T-helper 9 cell (primary cell): ENCODE data around the gene CAV1.
A peak's percentile ranks its signal among the peaks of the same experiment; 100 is the strongest.
"Not testable (repeated sequence)": the region's sequence is repeated elsewhere in the genome, so short reads cannot be mapped to it uniquely, and the experiment has no call there.

Experiments used
- DNase-seq: peaks from one replicate; pipeline ENCODE4 v3.0.0-alpha.2; 2020
- total RNA-seq, 2 donors: gene quantifications; one replicate each; lab custom pipeline; 2026; lab: John Stamatoyannopoulos, UW

The CAV1 gene
- 0.28 to 0.48 reads per million in 2 donors for total RNA-seq

DNA sequence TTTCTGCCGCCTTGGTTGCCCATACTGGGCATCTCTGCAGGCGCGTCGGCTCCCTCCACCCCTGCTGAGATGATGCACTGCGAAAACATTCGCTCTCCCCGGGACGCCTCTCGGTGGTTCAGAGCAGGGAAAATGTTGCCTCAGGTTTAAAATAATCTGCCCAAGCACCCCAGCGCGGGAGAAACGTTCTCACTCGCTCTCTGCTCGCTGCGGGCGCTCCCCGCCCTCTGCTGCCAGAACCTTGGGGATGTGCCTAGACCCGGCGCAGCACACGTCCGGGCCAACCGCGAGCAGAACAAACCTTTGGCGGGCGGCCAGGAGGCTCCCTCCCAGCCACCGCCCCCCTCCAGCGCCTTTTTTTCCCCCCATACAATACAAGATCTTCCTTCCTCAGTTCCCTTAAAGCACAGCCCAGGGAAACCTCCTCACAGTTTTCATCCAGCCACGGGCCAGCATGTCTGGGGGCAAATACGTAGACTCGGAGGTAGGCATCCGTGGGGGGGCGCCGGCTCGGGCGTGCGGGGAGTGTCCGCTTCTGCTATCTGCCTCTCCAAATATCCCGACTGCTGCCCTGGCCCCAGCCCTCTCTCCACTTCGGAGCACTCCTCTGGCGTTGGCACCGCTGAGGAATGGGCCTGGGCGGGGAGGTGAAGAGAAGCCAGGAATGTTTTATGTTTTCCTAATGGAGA is at the start of gene CAV1:
Gene CAV1, plus strand, starts transcription at position 428 of the 689 bp plus-strand sequence. Its CDS starts 27 bp downstream, at position 455.
- DNase-seq: peak; percentile 28

DNA sequence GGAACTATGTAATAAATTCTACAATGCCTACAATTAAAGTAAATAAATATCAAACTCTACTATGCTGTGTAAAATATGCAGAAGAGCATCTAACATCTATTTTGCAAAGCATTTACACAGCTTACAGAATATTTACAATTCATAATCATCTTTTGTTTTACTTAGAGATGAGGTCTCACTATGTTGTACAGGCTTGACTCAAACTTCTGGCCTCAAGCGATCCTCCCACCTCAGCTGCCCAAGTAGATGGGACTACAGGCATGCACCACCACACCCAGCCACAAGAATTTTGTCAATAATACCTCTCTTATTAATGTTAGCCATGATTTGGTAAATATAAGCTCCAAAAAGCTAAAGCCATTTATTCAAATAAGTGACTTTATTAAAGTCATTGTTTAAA is 47.2 kb upstream of the CAV1 start:
- DNase-seq: no peak

DNA sequence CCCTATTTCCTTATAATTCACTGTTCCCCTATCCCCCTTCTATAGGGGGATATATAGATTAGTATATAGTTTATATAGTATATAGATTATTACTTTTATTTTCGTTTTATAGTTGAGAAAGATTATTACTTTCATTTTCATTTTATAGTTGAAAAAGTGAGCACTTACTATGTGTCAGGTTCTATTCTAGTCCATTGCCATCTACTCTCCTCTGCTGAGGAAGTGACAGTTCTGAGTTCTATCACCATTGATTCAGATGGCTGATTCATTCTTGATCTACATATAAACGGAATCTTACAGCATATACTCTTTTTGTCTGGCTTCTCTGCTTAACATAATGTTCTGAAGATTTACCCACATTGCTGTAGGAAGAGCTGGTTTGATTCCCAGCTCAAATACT is 46.0 kb upstream of the CAV1 start:
- no peak for DNase-seq

DNA sequence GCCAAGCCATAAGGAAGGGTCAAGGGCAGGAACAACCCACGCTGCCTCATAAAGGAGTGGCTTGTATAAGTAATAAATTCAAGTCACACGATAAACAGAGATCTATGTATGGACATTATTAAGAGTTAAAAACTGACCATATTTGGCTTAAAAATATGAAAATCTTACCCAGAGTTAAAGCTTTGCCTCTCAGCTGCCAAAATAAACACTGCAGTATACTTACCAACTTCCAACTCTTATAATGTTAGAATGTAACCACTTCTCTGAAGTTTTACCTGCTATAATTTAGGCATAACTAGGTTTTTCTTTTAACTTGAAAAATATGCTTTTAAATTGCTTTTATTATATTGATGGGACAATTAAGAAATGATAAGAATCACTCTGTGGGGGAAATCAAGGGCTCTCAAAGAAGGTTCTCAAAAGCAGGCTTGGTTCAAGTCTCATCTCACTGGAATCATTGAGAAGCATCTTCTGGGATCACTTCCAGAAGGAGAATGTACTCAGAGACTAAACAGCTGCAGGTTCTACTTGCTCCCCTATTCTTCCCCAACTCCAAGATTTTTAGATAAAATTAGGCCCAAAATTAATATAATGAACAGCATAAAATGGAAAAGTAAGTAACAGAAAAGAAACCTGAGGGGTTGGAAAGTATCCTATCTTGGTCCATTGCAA is 41.4 kb upstream of the CAV1 start:
- no peak for DNase-seq

GRCh38 chr7:116484389-116484788 is 40.4 kb upstream of the CAV1 start:
- DNase-seq: not testable (repeated sequence)

DNA sequence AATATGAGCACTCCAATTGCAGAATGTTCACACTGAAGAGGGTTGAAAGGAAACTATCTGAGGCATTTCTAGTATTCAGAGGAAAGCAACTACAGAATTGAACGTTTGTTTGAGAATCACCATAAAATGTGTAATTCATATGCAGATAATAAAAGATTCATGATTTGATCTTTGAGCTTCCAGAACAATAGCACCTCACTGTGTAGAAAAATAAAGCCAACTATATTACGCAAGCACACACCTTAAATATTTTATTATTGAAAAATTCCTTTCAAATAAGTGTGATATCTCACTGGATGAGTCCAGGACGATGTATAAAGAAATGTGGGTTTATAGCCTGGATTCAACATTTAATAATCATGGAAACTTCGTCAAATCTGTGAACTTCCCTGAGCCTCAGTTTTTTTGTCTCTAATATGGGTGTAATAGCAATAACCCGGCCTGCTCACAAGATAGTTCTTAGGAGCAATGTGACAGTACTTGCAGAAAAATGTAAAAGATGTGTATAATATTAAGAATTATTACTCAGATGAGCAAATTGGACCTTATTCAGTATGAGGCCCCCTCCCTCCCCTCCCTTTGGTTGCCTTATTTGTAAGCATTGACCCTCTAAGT is 36.8 kb upstream of the CAV1 start:
- no peak for DNase-seq

- DNase-seq: no peak
These were observed 34.5 kb upstream of the CAV1 start for GRCh38 chr7:116490351-116490750.

DNA sequence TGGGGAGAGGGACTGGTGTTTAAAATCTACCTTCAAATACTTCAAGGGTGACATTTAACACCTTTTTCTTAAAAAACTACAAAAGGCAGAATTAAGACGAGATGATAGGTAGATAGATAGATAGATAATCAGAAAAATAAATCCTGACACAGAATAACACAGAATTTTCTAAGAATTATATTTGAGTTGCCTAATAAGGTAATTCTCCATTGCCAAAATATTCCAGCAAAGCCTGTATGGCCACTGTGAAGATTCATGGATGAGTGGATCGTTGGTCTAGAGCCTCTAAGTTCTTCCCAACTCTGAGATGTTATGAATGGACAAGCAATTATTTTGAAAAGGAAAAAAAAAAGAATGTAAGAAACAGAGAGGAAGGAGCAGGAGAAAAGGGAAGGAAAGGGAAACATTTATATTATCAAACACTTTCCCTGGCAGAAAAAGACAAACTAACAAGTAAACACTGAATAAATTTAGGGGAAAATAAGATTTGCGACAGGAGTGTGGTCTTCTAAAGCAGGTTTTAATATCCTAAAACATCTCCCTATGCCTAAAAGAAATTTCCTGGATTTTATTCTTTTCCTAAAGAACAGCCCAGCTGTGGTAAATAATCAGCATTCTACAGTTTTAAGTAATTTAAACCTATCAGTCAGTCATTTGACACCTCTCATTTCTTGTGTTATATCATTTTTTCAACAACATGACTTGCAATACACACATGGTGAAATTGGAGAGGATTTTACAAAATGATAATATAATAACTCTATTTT is 32.8 kb upstream of the CAV1 start:
- DNase-seq: no peak

GRCh38 chr7:116492654-116493109 is 32.2 kb upstream of the CAV1 start:
- no peak for DNase-seq

DNA sequence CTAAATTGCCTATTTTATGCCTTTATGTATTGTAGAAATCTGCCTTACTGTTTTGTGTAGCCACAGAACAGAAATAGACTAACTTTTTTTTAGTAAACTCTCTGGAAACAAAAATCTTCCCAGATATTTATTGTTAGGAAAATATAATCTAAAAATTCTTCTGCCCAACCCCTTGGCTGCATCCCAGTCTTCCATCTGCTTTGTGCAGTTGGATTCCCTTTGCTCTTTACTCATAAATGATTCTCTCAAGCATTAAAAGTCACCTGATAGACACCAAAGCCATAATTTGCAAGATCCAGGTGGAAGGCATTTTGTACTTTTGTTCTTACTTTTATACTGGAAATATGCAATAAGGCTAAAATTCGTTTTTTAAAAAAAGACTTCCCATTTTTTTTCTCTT is 31.4 kb upstream of the CAV1 start:
- DNase-seq: no peak

DNA sequence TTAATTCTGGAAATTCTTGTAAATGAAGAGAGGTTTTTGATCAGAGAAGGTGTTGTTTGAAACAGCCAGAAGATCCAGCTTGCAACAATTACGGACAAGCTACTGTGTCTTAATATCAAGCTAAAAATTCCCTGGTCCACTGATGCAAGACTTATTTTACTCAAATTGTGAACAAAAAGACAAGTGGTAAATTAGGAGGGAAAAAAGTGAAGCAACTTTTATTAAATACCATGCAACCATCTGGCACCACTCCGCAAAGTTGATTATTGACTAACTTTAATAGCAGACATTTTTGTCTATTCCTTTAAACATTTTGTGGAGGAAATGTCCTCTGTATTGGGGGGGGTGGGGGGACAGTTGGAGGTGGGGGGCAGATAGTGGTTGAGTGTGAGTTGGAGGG is 30.4 kb upstream of the CAV1 start:
- no peak for DNase-seq

DNA sequence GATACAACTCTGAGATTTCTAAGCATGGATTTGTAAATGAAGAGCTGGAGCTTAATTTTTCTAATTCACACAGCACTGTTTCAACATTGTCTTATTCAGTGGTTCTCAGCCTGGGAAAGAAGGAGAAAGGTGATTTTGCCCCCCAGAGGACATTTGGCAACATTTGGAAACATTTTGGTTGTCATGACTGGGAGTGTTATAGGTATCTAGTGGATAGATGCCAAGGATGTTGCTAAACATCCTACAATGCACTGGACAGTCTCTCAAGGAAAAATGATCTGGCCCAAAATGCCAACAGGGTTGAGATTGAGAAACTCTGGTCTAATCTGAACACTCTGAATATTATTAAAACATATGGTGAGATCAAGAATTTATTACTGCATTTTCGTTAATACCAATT is 29.1 kb upstream of the CAV1 start:
- DNase-seq: no peak

GRCh38 chr7:116496653-116497052 is 28.2 kb upstream of the CAV1 start:
- no peak for DNase-seq

DNA sequence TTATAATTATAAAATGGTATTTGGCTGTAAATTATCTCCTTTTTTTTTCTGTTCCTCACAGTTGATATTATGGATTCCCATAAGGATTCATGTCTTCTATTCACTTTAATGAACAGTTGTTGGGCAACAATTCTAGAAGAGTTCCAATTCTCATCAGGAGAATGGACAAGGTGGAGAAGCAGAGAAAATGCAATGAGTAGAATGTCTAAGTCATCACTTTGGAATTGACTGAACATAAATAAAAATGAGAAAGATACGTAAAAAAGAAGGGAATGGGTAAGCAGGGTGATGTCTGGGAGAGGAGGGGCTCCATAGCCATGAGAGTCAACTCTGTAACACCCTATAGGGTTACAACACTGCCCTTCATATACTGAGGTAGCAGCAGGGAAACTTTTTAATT is 27.1 kb upstream of the CAV1 start:
- no peak for DNase-seq

GRCh38 chr7:116499168-116500077 is 25.4 kb upstream of the CAV1 start, which contains the start of gene CAV2:
Gene CAV2 (plus strand): TSS chr7:116499738. CDS start chr7:116499782, 44 bp downstream.
- no peak for DNase-seq

DNA sequence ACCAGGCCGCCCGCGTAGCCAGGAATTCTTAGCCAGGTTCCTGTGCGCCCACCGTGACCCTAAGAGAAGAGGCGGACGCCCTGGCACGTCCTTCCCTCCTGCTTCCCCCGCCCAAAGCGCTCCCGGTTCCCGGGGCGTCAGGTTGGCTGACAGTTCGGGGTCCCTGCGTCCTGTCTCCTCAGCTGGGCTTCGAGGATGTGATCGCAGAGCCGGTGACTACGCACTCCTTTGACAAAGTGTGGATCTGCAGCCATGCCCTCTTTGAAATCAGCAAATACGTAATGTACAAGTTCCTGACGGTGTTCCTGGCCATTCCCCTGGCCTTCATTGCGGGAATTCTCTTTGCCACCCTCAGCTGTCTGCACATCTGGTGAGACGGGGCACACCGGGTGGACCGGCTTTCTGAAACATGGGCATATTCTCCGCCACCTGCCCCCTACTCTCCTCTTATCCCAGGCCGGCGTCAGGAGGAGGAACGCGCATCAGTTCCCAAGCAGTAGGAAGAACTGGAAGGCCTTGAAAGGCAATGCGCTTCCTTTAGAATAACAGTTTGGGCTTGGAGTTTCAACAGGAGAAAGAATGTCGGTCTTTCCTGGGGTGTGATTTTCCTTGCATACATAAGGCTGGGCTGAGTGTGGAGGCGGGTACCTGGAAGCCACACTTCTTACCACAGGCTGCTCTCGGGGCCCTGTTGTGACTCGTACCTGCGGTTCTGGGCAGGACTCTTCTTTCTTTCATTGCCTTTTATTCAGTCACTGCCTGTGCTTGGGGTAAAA is 24.6 kb upstream of the CAV1 start:
- DNase-seq: no peak

DNA sequence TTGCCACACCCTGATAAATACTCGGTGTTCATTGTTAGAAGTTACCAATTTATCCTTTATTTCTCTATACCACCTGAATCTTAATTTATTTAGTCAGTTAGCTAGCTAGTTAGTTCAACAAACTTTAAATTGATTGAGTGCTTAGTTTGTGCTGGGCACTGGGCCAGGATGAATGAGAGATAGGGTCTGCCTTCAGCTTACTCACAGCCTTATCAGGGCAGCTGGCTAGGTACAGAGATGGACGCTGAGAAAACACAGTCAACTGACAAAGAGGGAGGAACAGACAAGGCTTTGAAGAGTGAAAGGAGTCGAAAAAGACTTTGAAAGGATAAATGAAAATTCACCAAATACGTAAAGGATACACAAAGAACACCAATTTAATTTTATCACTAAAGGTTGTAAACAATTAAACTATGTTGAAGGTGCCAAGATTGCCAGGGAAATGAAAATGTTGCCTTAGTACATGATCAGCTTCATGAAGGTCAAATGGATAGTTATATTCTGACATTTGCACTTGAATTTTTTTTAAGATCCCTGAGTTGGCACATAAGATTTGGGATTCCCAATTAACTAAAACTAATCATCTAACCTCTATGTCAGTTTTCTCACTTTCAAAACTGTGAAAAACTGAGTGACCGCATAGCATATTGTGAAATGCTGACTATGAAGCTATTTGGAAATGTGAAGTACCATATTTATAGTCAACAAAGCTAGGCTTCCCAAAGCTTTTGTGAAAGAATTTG is 23.2 kb upstream of the CAV1 start:
- no peak for DNase-seq

- DNase-seq: no peak
These were observed 22.4 kb upstream of the CAV1 start for GRCh38 chr7:116502201-116503096.

- DNase-seq: no peak
These were observed 21.0 kb upstream of the CAV1 start for GRCh38 chr7:116503835-116504234.
